Body of pancreas (tissue), 4 donors: ENCODE results near the gene PDE9A.

ENCODE experiments used
- CTCF ChIP-seq, 7 experiments: fragments of 450-650 bp in 4 of 7; fragments of 200-600 bp in 3 of 7; sonication (generic) in 3 of 7; IDR thresholded peaks; one replicate each; pipeline ENCODE4 v1.5.1; 2016 to 2019; ENCODE audit warnings: antibody characterized with exemption in 7 of 7
- POLR2A ChIP-seq, 3 donors: fragments of 450-650 bp; IDR thresholded peaks; one replicate each; pipeline ENCODE4 v1.6.1; 2016; ENCODE audit warnings: antibody characterized with exemption in 3 of 3, mild to moderate bottlenecking in 2 of 3

GRCh38 chr21:42819861-42820615 is 166.6 kb downstream of the PDE9A start:
- TF ChIP-seq CTCF (IDR thresholded peaks at IDR 0.05): no peak
- TF ChIP-seq POLR2A (IDR thresholded peaks at IDR 0.05): no peak
